ENCODE data around the gene AP1G1.

- TF ChIP-seq POLR2AphosphoS5 (IDR thresholded peaks at IDR 0.05) = no peak
- TF ChIP-seq, protein P1, sequence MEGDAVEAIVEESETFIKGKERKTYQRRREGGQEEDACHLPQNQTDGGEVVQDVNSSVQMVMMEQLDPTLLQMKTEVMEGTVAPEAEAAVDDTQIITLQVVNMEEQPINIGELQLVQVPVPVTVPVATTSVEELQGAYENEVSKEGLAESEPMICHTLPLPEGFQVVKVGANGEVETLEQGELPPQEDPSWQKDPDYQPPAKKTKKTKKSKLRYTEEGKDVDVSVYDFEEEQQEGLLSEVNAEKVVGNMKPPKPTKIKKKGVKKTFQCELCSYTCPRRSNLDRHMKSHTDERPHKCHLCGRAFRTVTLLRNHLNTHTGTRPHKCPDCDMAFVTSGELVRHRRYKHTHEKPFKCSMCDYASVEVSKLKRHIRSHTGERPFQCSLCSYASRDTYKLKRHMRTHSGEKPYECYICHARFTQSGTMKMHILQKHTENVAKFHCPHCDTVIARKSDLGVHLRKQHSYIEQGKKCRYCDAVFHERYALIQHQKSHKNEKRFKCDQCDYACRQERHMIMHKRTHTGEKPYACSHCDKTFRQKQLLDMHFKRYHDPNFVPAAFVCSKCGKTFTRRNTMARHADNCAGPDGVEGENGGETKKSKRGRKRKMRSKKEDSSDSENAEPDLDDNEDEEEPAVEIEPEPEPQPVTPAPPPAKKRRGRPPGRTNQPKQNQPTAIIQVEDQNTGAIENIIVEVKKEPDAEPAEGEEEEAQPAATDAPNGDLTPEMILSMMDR (IDR thresholded peaks at IDR 0.05; ENCODE audit: poor library complexity, severe bottlenecking) = no peak
- no peak for TF ChIP-seq REST (IDR thresholded peaks at IDR 0.05; ENCODE audit: borderline replicate concordance)
- TF ChIP-seq RAD21 (conservative IDR thresholded peaks at IDR 0.05) = no peak
- TF ChIP-seq EZH2 (IDR thresholded peaks at IDR 0.05; ENCODE audit: borderline replicate concordance, insufficient read depth, low read length, poor library complexity, severe bottlenecking) = no peak
- no peak for TF ChIP-seq TAF1 (IDR thresholded peaks at IDR 0.05; ENCODE audit: low read depth)
Observed at GRCh38 chr16:71681360-71681759, 127.3 kb downstream of the AP1G1 start.

Data from neural cell (in vitro differentiated cells).